ENCODE data around the gene KIAA0513. TPM values are rescaled to one million over a fixed set of nuclear protein-coding genes. Genes with fewer than 3 reads are reported as not detected.
A peak's percentile ranks its signal among the peaks of the same experiment; 100 is the strongest.

KIAA0513 gene
- polyA plus RNA-seq, 1 donor (not counting 4 experiments of a cell fraction or from before 2014, with no cell fraction given): 3.3 TPM

GRCh38 chr16:85114909-85115567, 87.4 kb downstream of the KIAA0513 start:
- no peak overlapping the region for H3K4me3 ChIP-seq (ENCODE audit: control insufficient read depth in 2 of 3, extremely low read depth in 1 of 3, insufficient read depth in 2 of 3, low read depth in 1 of 3, low read length in 3 of 3)
- peak overlapping the region; percentile 15 for H2AFZ ChIP-seq (ENCODE audit: control insufficient read depth, low read length)
- no peaks in the 10 kb centered on the region for H3K79me2 ChIP-seq (ENCODE audit: control insufficient read depth, insufficient read depth, low read length)
- H3K9me1 ChIP-seq (ENCODE audit: control insufficient read depth, extremely low read depth, insufficient read depth, low read length): no peaks in the 10 kb centered on the region
- no peaks in the 10 kb centered on the region for H3K36me3 ChIP-seq (ENCODE audit: control insufficient read depth in 2 of 2, extremely low read depth in 1 of 2, insufficient read depth in 2 of 2, low read length in 2 of 2)
- no peak overlapping the region for H3K9ac ChIP-seq (ENCODE audit: control insufficient read depth, extremely low read depth, insufficient read depth, low read length)
- dilution Hi-C loops (cut with MboI; ENCODE audit: extremely low pct_ligation_motif_present, low sequenced_read_pairs): no loop called here
- H4K20me1 ChIP-seq (ENCODE audit: control insufficient read depth, extremely low read depth, insufficient read depth, low read length): no peaks in the 10 kb centered on the region
- H3K27ac ChIP-seq (ENCODE audit: control insufficient read depth, insufficient read depth, low read length): no peak overlapping the region
- peak; percentile 59 for FAIRE-seq
- peak overlapping the region; percentile 32 for H3K4me2 ChIP-seq (ENCODE audit: control insufficient read depth, extremely low read depth, insufficient read depth, low read depth, low read length)
- no peak for DNase-seq (ENCODE audit: low read depth, low spot score)
- no peaks in the 10 kb centered on the region for H3K9me3 ChIP-seq (ENCODE audit: control insufficient read depth, low read depth, low read length)
- TF ChIP-seq EZH2 (IDR thresholded peaks at IDR 0.05; ENCODE audit: low read length): no peak
- TF ChIP-seq CTCF (optimal IDR thresholded peaks at IDR 0.05 in 1 of 3, IDR thresholded peaks at IDR 0.05 in 1 of 3, conservative IDR thresholded peaks at IDR 0.05 in 1 of 3; ENCODE audit: extremely low read depth in 1 of 3, insufficient read depth in 2 of 3, low read length in 3 of 3): peak; percentile 97 to 98 (median 97)
- no peaks in the 10 kb centered on the region for H3K27me3 ChIP-seq (ENCODE audit: control insufficient read depth, extremely low read depth, insufficient read depth, low read length)
- H3K4me1 ChIP-seq (ENCODE audit: control insufficient read depth, extremely low read depth, insufficient read depth, low read length): peaks cover 3% of the 10 kb centered on the region

- Histone ChIP-seq H3K27ac (ENCODE audit: control insufficient read depth, insufficient read depth, low read length) (no peak overlapping the region), H3K4me2 (ENCODE audit: control insufficient read depth, extremely low read depth, insufficient read depth, low read depth, low read length) (no peak overlapping the region), H3K36me3 (ENCODE audit: control insufficient read depth in 2 of 2, extremely low read depth in 1 of 2, insufficient read depth in 2 of 2, low read length in 2 of 2) (no peaks in the 10 kb centered on the region), H3K4me1 (ENCODE audit: control insufficient read depth, extremely low read depth, insufficient read depth, low read length) (peaks cover 3% of the 10 kb centered on the region), H3K79me2 (ENCODE audit: control insufficient read depth, insufficient read depth, low read length) (no peaks in the 10 kb centered on the region), H4K20me1 (ENCODE audit: control insufficient read depth, extremely low read depth, insufficient read depth, low read length) (no peaks in the 10 kb centered on the region), H3K9ac (ENCODE audit: control insufficient read depth, extremely low read depth, insufficient read depth, low read length) (no peak overlapping the region), H2AFZ (ENCODE audit: control insufficient read depth, low read length) (no peak overlapping the region), H3K4me3 (ENCODE audit: control insufficient read depth in 2 of 3, extremely low read depth in 1 of 3, insufficient read depth in 2 of 3, low read depth in 1 of 3, low read length in 3 of 3) (no peak overlapping the region), H3K9me1 (ENCODE audit: control insufficient read depth, extremely low read depth, insufficient read depth, low read length) (no peaks in the 10 kb centered on the region), H3K27me3 (ENCODE audit: control insufficient read depth, extremely low read depth, insufficient read depth, low read length) (no peaks in the 10 kb centered on the region), H3K9me3 (ENCODE audit: control insufficient read depth, low read depth, low read length) (no peaks in the 10 kb centered on the region)
- DNase-seq (ENCODE audit: low read depth, low spot score): no peak
- no peak for TF ChIP-seq CTCF (optimal IDR thresholded peaks at IDR 0.05 in 1 of 3, IDR thresholded peaks at IDR 0.05 in 1 of 3, conservative IDR thresholded peaks at IDR 0.05 in 1 of 3; ENCODE audit: extremely low read depth in 1 of 3, insufficient read depth in 2 of 3, low read length in 3 of 3)
- no peak for TF ChIP-seq EZH2 (IDR thresholded peaks at IDR 0.05; ENCODE audit: low read length)
- no peak for FAIRE-seq
- dilution Hi-C loops (cut with MboI; ENCODE audit: extremely low pct_ligation_motif_present, low sequenced_read_pairs): no loop called here
Observed at GRCh38 chr16:85117418-85117817, 89.8 kb downstream of the KIAA0513 start.
